HG02973 (cell line): ENCODE results near the gene PAX2.

Source experiments
- ATAC-seq: cut with Tn5 transposase; IDR thresholded peaks from one replicate; pipeline ENCODE4 v1.9.1; 2021; ENCODE audit warnings: moderate library complexity; ENCODE audit not compliant: unreplicated experiment

Gene PAX2

DNA sequence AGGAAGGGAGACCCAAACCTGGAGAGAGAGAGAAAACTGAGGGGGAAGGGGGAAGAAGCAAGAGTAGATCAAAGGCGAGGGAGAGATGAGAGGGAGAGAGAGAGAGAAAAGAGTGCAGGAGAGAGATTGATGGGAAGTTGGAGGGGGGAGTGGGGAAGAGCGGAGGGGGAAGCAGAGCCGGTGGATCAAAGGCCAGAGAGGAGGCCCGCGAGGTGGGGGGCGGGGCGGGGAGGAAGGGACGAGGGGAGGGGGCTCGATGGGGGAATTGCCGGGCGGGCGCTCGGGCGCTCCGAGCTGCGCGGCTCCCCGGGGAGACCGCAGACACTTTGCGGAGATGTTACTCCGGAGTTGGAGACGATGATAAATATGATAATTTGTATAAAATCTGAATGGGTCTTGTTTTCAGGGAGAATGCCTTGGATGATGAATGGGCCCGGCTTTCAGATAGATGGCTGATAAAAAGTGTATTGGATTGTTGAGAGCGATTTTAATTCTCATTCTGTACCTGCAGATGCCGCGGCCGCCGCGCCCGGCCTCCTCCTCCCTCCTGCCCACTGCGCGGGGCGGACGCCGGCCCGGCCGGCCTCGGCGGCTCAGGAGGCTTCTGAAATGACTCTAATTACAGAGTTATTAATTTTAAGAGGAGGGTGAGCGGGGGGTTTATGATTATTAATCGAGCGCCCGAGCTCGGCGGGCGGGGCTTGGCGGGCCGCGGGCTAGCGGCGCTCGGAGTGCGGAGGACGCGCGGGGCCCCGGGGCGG lies 21.4 kb upstream of the PAX2 start:
- no peak for ATAC-seq

DNA sequence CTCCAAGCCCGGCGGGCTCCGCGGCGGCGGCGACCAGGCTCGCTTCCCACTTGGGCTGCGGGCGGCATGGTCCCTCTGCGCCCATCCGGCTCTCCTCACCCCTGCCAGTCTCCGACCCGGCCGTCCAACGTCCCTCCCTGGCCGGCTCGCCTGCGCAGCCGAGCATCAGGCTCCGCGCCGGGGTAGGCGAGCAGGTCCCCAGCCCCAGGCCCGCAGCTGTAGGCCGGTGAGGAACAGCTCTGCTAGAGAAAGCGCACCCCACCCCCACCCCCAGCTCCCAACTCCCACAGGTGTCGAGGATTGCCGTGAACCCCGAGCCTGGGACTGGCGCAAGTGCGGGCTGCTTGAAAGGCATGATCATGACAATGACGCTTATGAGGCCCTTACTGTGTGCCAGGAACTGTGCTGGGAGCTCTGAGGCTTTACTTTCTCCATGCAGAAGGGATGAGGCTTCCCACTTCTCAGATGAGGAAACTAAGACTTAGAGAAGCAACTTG lies 20.8 kb upstream of the PAX2 start:
- ATAC-seq: no peak

DNA sequence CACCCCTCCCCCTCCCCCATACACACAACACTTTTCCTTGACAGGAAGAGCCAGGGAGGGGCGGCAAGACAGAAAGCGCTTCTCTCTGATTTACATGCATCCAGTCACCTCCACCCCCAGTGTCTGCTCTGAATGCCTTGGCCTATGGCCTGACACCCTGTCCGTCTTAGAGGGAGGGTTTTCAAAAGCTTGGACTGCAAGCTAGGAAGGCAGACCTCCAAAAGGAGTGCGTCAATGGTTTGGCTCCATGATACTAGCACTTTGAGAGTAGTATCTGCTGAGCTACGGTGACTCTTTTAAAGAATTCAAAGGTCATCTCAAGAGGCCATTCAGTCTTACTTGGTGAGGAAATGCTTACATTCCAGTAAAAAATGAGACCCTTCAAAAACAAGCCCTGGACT lies 20.3 kb upstream of the PAX2 start:
- ATAC-seq: no peak

DNA sequence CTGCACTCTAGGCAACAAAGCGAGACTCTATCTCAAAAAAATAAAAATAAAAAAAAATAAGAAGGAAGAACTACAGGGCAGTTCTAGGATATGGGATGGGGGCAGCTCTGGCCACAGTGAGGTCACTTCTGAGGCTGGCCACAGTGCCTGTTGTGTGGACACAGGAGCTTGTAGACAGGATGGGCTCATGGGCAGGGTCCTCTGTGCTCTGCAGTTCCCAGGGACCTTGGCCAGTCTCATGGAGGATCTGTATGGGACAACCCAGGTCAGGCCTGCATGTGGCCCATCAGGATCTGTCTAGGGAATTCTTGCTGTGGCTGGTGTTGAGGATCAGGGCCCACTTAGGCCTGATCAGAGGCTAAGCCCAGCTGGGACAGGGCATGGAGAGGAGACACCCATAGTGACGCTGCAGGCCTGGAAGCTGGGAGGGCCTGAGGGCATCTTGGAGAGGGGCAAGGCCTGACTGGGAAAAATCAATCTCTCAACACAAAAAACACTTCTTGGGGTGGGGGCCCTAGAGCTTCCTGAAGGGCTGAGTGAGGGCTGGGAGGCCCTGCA lies 19.4 kb upstream of the PAX2 start:
- no peak for ATAC-seq

DNA sequence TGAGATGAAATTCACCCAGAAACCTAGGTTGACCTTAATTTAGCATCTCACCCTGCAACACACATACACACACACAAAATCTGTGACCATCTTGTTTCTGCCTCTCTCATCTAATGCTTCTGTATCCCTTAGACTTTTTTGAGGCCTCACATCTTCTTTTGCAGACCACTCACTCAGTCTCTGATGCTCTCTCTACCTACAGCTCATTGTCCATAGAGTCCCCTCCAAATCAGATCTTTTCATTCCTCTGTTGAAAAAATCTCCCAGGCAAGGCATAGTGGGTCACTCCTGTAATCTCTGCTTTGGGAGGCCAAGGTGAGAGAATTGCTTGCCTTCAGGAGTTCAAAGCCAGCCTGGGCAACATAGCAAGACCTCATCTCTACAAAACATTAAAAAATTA lies 17.6 kb upstream of the PAX2 start:
- ATAC-seq: no peak

DNA sequence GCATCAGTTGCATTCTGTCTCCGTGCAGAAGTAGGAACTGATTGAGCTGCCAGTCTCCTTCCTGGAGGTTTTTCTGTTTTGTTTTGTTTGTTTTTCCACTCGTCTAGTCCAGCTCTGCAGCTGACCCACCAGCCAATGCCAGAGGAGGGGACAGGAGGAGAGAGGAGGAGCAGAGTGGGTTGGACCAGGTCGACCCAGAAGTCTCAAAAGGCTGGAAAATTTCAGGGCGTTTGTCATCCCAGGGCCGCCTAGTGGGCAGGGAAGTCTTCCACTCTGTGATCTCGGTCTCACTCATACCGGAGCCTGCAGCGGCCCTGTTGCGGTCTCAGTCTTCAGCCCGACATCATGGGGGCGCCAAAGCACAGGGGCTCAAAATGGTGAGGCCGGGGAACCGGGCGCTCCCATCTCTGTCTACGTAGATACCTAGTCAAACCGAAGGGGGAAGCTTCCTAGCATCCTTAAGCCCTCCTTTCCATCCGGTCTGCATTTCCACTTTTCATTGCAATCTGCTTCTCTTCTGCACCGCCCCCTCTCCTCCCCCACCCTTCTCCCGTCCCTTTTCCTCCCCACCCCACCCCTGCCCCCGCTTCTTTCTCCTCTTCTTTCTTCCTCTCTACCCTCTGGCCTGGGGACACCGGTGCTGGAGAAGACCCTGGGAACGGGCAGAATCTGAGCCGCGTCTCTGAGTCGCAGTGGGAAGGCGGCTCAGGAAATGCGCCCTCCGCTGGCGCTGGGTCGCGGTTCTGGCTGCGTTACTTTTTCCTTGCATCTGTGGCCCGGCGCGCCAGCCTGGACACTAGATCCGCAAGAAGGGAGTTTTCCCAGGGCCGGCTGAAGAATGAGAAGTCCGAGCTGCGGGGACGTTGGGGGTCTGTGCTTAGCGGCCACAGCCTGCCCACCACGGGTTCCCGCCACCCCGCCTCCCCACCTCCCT lies 16.2 kb upstream of the PAX2 start:
- ATAC-seq: no peak

DNA sequence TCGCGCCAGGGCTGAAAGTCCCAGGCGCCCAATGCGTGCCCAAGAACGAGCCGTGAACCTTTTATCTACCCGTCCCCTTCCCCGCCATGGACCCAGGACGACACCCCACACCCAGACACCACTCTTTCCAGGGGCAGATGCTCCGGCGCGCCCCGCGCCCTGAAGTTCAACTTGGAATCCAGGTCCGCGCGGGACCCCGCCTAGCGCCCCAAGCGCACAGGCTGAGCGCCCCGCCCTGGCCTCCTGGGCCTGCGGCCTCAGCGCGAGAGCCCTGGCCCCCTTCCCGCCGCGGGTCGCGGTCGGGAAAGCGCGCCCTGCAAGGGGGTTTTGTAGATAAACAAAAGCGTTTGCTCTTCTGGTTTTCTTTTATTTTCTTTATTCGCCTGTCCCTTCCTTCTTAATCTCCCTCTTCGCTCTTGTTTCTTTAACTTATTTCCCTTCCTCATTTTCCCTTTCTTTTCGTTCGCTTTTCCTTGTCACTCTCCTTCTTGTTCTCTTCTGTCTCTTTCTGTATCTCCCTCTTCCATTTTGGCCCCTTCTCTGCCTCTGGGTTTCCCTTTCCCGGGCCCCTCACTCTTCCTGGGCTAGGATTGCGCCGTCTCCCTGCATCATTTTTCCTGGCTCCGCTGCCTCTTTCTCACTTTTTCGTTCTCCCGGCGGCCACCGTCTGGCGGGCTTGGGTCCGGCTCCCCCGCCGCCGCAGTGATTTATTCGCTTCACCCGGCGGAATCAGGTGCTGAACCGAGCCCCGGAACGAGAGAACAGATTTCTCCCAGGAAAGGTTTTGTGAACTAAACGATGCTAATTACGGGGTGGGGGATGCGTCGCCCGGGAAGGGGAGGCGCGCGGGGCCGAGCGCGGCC lies 15.3 kb upstream of the PAX2 start:
- ATAC-seq: no peak

DNA sequence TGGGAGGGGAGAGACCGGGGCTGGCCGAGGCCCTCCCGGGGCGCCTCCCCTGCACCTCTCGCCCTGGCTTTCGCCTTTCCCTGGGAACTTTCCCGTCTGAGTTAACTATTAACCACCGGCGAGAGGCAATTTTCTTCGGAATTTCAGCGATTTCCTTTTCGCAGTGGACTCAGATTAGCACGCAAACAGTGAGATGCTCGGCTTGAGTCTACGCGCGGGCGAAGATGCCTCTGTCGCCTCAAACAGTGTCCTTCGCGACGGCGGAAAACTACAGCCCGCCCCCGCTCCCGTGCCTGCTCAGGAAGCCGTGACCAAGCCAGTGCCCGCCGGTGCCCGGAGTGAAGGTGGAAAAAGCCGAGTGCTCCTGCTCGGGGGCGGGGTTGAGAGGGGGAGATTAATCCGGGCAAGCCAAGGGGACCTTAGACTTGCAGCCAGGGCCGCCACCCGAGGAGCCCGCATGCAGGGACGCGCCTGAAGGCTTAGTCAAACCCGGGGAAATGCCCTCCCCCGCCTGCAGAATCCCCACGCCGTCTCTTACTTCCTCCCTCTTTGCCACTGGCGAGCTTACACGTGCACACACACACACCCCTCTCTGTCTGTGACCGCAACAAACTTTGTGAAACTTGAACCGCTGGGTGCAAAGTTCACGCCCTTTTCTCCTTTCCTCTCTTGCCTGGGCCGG lies 14.5 kb upstream of the PAX2 start:
- ATAC-seq: no peak

DNA sequence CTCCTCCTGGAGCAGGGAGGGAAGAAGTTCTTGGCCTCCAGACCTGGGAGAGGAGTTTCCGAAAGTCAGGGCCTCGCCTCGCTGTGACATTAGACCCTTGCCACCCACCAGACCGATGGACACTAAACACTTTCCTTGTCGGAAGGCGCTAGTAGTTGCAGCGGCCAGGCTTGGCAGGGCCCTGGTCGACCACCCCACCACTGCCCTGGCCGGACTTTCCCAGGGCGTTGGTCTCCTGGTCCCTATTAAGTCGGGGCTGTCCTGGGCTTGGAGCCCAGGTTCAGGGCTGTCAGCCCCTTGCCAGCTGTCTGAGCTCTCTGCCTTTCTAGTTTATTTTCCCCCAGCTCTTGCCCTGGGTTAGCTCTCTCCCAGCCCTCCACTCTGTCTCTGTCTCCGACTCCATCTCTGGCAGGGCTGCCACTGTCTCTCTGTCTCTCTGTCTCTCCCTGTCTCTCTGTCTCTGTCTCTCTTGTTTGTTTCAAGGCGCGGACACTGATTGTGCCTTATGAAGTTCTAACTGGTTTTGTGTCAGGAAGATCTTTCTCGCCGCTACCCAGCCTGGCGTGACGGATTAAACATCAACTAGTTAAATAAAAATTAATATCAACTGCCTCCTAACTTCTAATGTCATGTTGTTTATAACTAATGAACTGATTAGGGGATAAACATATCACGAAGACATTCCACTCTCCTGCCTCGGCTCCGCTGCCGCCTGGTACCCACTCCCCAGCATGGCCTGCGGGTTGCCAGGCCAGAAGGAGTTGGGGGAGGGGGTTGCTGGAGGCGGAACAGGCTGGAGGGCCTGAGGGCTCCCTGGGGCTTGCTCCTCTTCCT lies 13.8 kb upstream of the PAX2 start:
- ATAC-seq: no peak

DNA sequence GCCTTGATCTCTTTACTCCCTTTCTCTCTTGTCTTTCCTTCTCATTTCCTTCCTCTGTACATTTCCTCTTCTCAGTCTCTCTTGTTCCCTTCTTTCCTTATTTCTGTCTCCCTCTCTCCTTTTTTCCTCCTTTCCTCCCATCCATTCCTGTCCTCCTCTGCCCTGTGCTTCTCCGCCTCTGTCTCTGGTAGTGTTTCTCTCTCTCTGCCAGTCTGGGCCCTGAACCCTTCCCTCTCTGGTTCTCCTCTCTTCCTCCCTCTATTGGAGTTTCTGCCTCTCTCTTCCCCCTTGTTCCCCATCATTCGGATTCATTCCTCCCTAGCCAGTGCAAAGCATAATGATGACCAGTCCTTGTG lies 13.2 kb upstream of the PAX2 start:
- ATAC-seq: no peak

DNA sequence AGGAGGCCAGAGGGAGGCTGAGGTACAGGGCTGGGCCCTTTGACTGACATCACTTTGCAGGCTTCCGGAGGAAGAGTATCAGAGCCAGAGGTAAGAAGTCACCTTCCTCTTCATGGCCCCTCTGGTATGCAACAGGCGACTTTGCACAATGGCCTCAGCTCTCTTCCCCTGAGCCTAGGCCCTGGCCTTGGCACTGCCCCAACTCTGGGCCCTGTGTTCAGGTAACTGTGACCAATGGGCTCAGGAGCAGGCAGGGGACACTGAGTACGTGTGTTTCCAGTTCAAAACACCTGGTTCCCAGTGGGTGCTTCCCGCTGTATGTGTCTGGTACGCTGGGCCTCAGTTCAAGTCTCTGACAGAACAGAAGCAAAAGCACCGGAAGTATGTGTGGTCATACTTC lies 12.1 kb upstream of the PAX2 start:
- no peak for ATAC-seq

DNA sequence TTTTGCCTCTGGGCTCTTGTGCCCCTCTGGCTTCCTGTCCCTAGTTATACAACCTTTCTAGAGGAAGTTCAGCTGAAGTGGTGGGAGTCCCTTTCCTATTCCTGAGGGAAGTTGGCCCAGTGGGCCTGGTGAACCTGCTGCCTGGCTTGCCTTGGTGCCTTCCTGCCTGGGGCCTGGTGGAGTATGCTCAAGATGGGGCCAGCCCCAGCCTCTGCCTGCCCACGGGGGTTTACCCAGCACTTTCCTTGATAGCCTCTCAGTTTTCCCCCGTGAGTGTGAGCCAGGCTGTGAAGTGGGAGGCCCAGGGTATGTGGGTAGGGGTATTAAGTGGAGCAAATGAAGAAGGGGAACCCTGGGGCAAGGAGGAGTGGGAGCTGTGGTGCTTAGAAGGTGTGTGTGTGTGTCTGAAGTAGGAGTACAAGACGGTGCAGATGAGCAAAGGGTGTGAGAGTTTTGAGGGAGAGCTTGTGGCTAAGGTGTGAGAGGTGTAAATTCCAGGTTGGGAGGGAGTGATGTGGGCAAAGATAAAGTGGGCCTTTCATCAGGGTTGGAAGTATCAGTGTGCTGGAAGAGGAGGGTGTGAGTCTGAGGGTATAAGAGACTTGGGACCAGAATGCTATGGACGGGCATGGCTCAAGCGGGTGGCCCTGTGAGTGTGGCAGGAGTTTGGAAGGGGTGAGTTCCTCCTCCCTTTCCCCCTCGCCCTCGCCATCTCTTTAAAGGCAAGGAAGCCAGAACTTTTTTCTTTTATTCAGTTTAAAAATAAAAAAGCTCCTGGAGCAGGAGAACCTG lies 10.9 kb upstream of the PAX2 start:
- no peak for ATAC-seq

DNA sequence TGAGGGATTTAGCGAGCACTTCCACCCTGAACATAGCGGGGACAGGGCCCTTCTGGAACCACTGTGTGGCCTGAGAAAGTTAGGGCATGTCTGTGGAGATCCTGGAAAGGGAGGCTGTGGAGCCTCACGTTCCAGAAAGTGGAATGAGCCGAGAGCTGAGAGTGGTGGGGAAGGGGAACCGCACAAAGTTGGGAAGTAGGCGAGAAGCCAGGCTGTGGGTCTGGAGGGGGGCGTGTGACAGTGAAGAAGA lies 10.4 kb upstream of the PAX2 start:
- no peak for ATAC-seq

DNA sequence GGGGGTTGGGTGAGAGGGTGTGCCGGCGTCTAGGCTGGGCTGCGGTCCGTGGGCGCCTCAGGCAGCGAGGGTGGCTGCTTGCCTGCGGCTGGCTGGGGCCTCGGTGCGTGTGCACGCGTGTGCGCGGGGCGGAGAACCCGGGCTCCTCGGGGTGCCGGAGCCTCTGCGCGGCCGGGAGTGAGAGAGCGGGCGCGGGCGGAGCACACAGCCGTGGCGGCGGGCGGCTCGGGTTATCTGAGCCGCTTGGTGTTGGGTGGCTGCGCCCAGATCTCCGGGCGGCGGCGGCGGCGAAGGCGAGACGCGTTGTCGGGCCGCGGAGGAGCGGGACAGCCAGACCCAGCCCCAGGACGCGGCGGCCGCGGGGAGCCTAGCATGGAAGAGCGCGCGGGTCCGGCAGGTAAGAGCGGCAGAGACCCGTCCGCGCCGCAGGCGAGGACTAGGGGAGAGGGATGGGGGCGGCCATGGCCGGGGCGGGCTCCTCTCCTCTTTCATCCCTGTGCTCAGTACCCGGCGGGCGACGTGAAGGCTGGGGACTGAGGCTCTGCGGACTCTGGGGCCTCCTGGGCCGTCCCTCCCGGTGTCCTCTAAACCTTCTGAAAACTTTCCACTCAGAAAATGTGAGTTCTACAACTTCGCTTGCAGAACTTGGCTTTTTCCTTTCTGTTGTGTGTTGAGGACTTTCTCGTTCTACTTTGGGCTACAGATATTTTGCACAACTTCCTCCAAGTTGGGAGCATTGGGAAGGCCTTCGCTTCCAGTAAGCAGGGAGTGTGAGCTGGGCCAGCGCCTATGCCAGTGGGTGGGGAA lies 9.8 kb upstream of the PAX2 start:
- no peak for ATAC-seq

DNA sequence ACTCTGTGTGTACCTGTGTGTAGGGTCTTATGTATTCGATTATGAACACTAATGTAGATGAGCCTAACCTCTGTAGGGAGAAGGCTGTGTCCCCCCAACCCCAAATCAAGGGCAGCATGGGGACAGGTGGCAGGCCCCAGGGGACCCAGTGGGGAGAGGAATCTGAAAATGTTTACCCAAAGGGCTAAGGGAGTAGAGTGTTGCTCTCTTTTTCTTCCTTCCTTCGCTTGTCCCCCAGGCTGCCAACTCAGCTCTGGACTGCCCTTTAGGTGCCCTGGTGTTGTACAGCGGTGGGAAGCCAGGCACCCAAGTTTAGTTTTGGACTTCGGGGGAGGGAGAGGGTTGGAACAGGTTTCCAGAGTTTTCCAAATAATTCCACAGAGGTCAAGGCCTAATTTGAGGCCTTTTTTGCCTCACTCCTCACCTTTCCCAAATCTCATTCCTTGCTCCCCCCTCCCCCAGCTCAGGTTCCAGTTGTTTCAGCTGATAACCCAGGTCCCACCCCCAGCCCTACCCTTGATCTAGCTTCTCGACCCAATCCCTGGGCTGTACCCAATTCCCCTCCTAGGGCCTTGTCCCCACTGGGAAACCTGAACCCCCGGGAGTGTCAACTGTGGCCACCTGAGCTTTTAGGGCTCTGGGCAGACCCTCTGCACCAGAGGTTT lies 9.1 kb upstream of the PAX2 start:
- no peak for ATAC-seq

DNA sequence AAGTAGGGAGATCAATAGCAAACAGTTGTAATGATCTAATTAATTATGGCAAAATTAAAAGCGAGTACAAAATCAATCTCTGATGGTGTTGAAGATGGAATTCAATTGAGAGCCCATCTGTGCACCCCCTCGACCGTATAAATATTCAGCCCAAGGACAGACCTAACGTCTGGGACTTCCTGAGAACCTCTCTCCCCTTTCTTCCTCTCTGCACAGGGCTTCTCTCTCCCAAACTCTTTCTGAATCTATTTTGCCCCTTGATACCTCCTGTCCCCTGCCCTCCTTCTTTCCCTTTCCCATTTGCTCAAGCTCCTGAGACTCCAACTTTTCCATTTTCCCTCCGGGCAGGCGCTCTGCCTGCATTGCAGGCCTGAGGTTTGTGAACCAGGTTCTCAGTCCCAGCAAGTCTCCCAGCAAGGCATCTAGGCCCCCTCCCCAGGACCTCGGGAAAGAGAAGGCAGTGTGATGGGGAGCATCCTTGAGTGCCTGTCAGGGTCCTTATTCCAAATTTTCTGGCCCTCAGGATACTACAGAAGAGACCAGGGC lies 8.5 kb upstream of the PAX2 start:
- ATAC-seq: no peak

DNA sequence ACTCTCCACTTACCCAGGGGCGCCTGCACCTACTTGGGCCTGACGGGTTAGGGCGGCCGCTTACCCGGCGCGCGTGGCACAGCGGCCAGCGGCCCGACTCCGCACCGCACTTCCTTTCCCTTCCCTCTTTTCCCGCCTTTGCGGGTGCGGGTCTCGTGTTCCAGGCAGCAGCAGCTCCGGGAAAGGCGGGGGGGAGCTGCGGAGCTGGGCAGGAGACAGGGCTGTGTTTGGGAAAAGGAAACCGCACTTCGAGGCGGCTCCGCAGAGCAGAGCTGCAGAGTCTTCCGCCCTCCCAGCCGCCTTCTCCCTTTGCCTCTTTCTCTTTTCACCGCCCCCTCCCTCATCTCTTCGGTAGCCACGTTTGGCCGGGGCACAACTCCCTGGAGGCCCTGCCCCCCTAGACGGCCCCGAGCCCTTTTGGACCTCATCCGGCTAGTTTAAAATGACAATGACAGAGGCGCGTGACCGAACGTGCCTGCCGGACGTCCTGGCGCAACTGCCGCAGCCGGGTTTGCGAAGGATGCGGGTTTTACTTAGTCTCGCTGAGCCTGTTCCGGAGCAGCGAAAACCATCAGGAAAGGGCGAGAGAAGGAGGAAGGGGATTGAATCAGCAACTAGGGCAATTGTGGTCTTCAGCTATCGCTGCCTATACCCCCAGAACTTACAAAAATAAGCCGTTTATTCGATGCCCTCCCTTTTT lies 7.9 kb upstream of the PAX2 start:
- no peak for ATAC-seq
